ENCODE results near the gene FCSK. TPM values are rescaled to one million over a fixed set of nuclear protein-coding genes. Genes with fewer than 3 reads are reported as not detected.
A peak's percentile ranks its signal among the peaks of the same experiment; 100 is the strongest.

FCSK gene
- total and polyA plus RNA-seq, 10 of the 15 experiments (the other 5 are each of a cell fraction or from before 2014, with no cell fraction given): 0.60 to 17.6 (median 7.4) TPM

GRCh38 chr16:70437017-70437581 lies 17.3 kb upstream of the FCSK start:
- H3K9ac ChIP-seq (ENCODE audit: control insufficient read depth, insufficient read depth, low read length): peak overlapping the region; percentile 83
- no peaks in the 10 kb centered on the region for H3K27me3 ChIP-seq (replicated peaks in 1 of 2; ENCODE audit: control insufficient read depth in 2 of 2, insufficient read depth in 2 of 2, low read length in 1 of 2)
- H3K4me1 ChIP-seq (ENCODE audit: control insufficient read depth, insufficient read depth, low read length): peaks cover 40% of the 10 kb centered on the region
- intact Hi-C loops (cut with micrococcal nuclease; ENCODE audit: unreplicated experiment): loop anchor here (10.0 kb wide), 1 partner anchor 872 kb away; the partner anchor contains the start of gene NFAT5
- FAIRE-seq: no peak
- ChIA-PET POLR2A (interaction anchor here (0.7 to 4.3 kb wide), 15 partner anchors 9 to 88 kb away, joined by 3 to 30 read pairs (median 5); partner anchors contain the start of genes COG4, FCSK and SF3B3), SMC1A (ENCODE audit: uncharacterized antibody, unreplicated experiment) (interaction anchor here (1.0 to 5.0 kb wide), 16 partner anchors 8 to 85 kb away, joined by 3 to 36 read pairs (median 6); partner anchors contain the start of gene FCSK), RAD21 (ENCODE audit: unreplicated experiment) (interaction anchor here (0.9 to 3.5 kb wide), 9 partner anchors 9 to 56 kb away, joined by 3 to 30 read pairs (median 11); partner anchors contain the start of gene FCSK), CTCF (interaction anchor here (0.6 to 4.0 kb wide), 4 partner anchors 18 to 94 kb away, joined by 3 to 25 read pairs (median 3); partner anchors contain the start of gene FCSK)
- peak; percentile 4; the same call in 1 of the 3 replicates for ATAC-seq
- H3K4me2 ChIP-seq (ENCODE audit: control insufficient read depth, insufficient read depth): peak overlapping the region; percentile 78
- H4K20me1 ChIP-seq (ENCODE audit: control insufficient read depth, insufficient read depth): no peaks in the 10 kb centered on the region
- H3K4me3 ChIP-seq: peak overlapping the region; percentile 88
- peak overlapping the region; percentile 71 for H3K27ac ChIP-seq (ENCODE audit: control insufficient read depth, insufficient read depth)
- peaks cover 65% of the 10 kb centered on the region for H3K79me2 ChIP-seq (ENCODE audit: control insufficient read depth, insufficient read depth, low read length)
- 12% methylated on average over 5 of the region's 5 CpGs for WGBS (ENCODE audit: insufficient coverage, insufficient replicate concordance, low lambda C conversion rate, missing lambda C conversion rate)
- no peaks in the 10 kb centered on the region for H3K9me3 ChIP-seq (replicated peaks; ENCODE audit: control insufficient read depth, insufficient read depth, low read length)
- DNase-seq (ENCODE audit: low read depth, low spot score): no peak
- BruUV-seq (replicated peaks): TSS peak; percentile 56
- H2AFZ ChIP-seq (ENCODE audit: control insufficient read depth, low read depth, low read length): no peak overlapping the region
- H3K36me3 ChIP-seq (ENCODE audit: control insufficient read depth in 2 of 2, insufficient read depth in 2 of 2, low read length in 1 of 2): peaks cover 0 to 4% of the 10 kb centered on the region in 2 experiments; a peak in 1 of 4 replicates
- in situ Hi-C loops (cut with MboI): no loop called here
- no peak for TF ChIP-seq ASH2L (IDR thresholded peaks at IDR 0.05; ENCODE audit: borderline replicate concordance, low read depth)
- TF ChIP-seq CHD4 (IDR thresholded peaks at IDR 0.05): no peak
- TF ChIP-seq YY1 (IDR thresholded peaks at IDR 0.05; ENCODE audit: low read depth, low read length): 0 out of 2 replicates have a peak, but pooled peaks have one; percentile 13
- TF ChIP-seq SMC3 (IDR thresholded peaks at IDR 0.05; ENCODE audit: borderline replicate concordance, low read length): no peak
- TF ChIP-seq LARP7 (IDR thresholded peaks at IDR 0.05): 0 out of 2 replicates have a peak, but pooled peaks have one; percentile 36
- TF ChIP-seq ELK1 (IDR thresholded peaks at IDR 0.05; ENCODE audit: low read depth, low read length): 0 out of 2 replicates have a peak, but pooled peaks have one; percentile 13
- TF ChIP-seq CTCF (IDR thresholded peaks at IDR 0.05 in 2 of 3, conservative IDR thresholded peaks at IDR 0.05 in 1 of 3; ENCODE audit: control insufficient read depth in 2 of 3, extremely low read depth in 1 of 3, insufficient read depth in 1 of 3, low read depth in 3 of 3, low read length in 3 of 3): no peak
- TF ChIP-seq STAT3 (IDR thresholded peaks at IDR 0.05; ENCODE audit: low read depth, low read length): no peak
- TF ChIP-seq, protein P1, sequence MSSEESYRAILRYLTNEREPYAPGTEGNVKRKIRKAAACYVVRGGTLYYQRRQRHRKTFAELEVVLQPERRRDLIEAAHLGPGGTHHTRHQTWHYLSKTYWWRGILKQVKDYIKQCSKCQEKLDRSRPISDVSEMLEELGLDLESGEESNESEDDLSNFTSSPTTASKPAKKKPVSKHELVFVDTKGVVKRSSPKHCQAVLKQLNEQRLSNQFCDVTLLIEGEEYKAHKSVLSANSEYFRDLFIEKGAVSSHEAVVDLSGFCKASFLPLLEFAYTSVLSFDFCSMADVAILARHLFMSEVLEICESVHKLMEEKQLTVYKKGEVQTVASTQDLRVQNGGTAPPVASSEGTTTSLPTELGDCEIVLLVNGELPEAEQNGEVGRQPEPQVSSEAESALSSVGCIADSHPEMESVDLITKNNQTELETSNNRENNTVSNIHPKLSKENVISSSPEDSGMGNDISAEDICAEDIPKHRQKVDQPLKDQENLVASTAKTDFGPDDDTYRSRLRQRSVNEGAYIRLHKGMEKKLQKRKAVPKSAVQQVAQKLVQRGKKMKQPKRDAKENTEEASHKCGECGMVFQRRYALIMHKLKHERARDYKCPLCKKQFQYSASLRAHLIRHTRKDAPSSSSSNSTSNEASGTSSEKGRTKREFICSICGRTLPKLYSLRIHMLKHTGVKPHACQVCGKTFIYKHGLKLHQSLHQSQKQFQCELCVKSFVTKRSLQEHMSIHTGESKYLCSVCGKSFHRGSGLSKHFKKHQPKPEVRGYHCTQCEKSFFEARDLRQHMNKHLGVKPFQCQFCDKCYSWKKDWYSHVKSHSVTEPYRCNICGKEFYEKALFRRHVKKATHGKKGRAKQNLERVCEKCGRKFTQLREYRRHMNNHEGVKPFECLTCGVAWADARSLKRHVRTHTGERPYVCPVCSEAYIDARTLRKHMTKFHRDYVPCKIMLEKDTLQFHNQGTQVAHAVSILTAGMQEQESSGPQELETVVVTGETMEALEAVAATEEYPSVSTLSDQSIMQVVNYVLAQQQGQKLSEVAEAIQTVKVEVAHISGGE (CRISPR knock-in tag; IDR thresholded peaks at IDR 0.05): no peak
- no peak for TF ChIP-seq ZNF622 (IDR thresholded peaks at IDR 0.05)
- no peak for TF ChIP-seq NBN (IDR thresholded peaks at IDR 0.05)
- TF ChIP-seq, protein P2, sequence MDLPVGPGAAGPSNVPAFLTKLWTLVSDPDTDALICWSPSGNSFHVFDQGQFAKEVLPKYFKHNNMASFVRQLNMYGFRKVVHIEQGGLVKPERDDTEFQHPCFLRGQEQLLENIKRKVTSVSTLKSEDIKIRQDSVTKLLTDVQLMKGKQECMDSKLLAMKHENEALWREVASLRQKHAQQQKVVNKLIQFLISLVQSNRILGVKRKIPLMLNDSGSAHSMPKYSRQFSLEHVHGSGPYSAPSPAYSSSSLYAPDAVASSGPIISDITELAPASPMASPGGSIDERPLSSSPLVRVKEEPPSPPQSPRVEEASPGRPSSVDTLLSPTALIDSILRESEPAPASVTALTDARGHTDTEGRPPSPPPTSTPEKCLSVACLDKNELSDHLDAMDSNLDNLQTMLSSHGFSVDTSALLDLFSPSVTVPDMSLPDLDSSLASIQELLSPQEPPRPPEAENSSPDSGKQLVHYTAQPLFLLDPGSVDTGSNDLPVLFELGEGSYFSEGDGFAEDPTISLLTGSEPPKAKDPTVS (IDR thresholded peaks at IDR 0.05; ENCODE audit: low read depth, low read length): no peak
- TF ChIP-seq EGR1 (IDR thresholded peaks at IDR 0.05; ENCODE audit: borderline replicate concordance in 1 of 2, low read depth in 2 of 2, low read length in 2 of 2): peak in 1 of 2 experiments; percentile 37; a peak in 1 of 3 replicates
